ENCODE measurements around the gene CEP192. TPM values are rescaled to one million over a fixed set of nuclear protein-coding genes. Genes with fewer than 3 reads are reported as not detected.

The CEP192 gene
- total and polyA plus RNA-seq, 2 of the 13 experiments (the other 11 are each of a cell fraction or from before 2014, with no cell fraction given), result 15.3 to 24.7 TPM

GRCh38 chr18:13139885-13140450 is 148.8 kb downstream of the CEP192 start (continued):
- 0 out of 2 replicates have a peak, but pooled peaks have one; percentile 44 for TF ChIP-seq NFAT5 (CRISPR knock-in tag; IDR thresholded peaks at IDR 0.05)
- TF ChIP-seq ZNF264 (CRISPR knock-in tag; IDR thresholded peaks at IDR 0.05), result no peak
- TF ChIP-seq FOXA1 (IDR thresholded peaks at IDR 0.05), result no peak
- TF ChIP-seq FOXA1 (CRISPR knock-in tag; IDR thresholded peaks at IDR 0.05), result no peak
- TF ChIP-seq DNMT1 (CRISPR knock-in tag; IDR thresholded peaks at IDR 0.05), result no peak
- 0 out of 2 replicates have a peak, but pooled peaks have one; percentile 46 for TF ChIP-seq ZNF878 (CRISPR knock-in tag; IDR thresholded peaks at IDR 0.05)
- TF ChIP-seq MBNL3 (CRISPR knock-in tag; conservative IDR thresholded peaks at IDR 0.05), result no peak
- TF ChIP-seq ZNF563 (CRISPR knock-in tag; IDR thresholded peaks at IDR 0.05), result no peak
- TF ChIP-seq ZNF569 (CRISPR knock-in tag; IDR thresholded peaks at IDR 0.05; ENCODE audit: borderline replicate concordance), result no peak
- TF ChIP-seq ZNF761 (CRISPR knock-in tag; conservative IDR thresholded peaks at IDR 0.05), result 0 out of 2 replicates have a peak, but pooled peaks have one; percentile 64
- TF ChIP-seq CEBPG (CRISPR knock-in tag; IDR thresholded peaks at IDR 0.05), result peak; percentile 24; the same call in 1 of the 2 replicates
- TF ChIP-seq ZBTB25 (CRISPR knock-in tag; IDR thresholded peaks at IDR 0.05), result peak; percentile 46; the same call in 1 of the 2 replicates
- TF ChIP-seq ZFP36L2 (CRISPR knock-in tag; IDR thresholded peaks at IDR 0.05), result no peak
- TF ChIP-seq ZNF687 (CRISPR knock-in tag; IDR thresholded peaks at IDR 0.05), result peak; percentile 95
- no peak for TF ChIP-seq RBM39 (IDR thresholded peaks at IDR 0.05; ENCODE audit: low read depth, low read length, poor library complexity, severe bottlenecking)
- 0 out of 2 replicates have a peak, but pooled peaks have one; percentile 39 for TF ChIP-seq SIN3A (IDR thresholded peaks at IDR 0.05; ENCODE audit: borderline replicate concordance, low read depth, low read length)
- TF ChIP-seq SKI (IDR thresholded peaks at IDR 0.05; ENCODE audit: partially characterized antibody), result no peak
- no peak for TF ChIP-seq GTF2F1 (IDR thresholded peaks at IDR 0.05; ENCODE audit: low read length)
- no peak for TF ChIP-seq ZNF790 (CRISPR knock-in tag; IDR thresholded peaks at IDR 0.05; ENCODE audit: borderline replicate concordance)
- no peak for TF ChIP-seq SNAPC5 (CRISPR knock-in tag; IDR thresholded peaks at IDR 0.05; ENCODE audit: borderline replicate concordance)

Measured in HepG2 (cell line).